GM21529 (cell line): ENCODE measurements around the gene KCNT1.

Experiments
- ATAC-seq: cut with Tn5 transposase; IDR thresholded peaks from one replicate; pipeline ENCODE4 v1.9.1; 2021; ENCODE audit not compliant: unreplicated experiment

KCNT1 gene

GRCh38 chr9:135724186-135724787, 22.3 kb downstream of the KCNT1 start:
- no peak for ATAC-seq

GRCh38 chr9:135726138-135726853, 24.3 kb downstream of the KCNT1 start:
- no peak for ATAC-seq

- ATAC-seq = no peak
Observed at GRCh38 chr9:135727257-135727875, 25.4 kb downstream of the KCNT1 start.

- no peak for ATAC-seq
Observed at GRCh38 chr9:135728436-135729110, 26.6 kb downstream of the KCNT1 start.

GRCh38 chr9:135729480-135729879, 27.5 kb downstream of the KCNT1 start:
- no peak for ATAC-seq

GRCh38 chr9:135731454-135731853, 29.5 kb downstream of the KCNT1 start:
- ATAC-seq = no peak

- no peak for ATAC-seq
Observed at GRCh38 chr9:135732569-135733257, 30.7 kb downstream of the KCNT1 start.

GRCh38 chr9:135734616-135735144, 32.7 kb downstream of the KCNT1 start:
- ATAC-seq = no peak

- no peak for ATAC-seq
Observed at GRCh38 chr9:135736272-135736978, 34.4 kb downstream of the KCNT1 start.

GRCh38 chr9:135736979-135737839, 35.2 kb downstream of the KCNT1 start:
- no peak for ATAC-seq

GRCh38 chr9:135737840-135738521, 36.0 kb downstream of the KCNT1 start:
- no peak for ATAC-seq

GRCh38 chr9:135739271-135740220, 37.6 kb downstream of the KCNT1 start:
- ATAC-seq = no peak

- ATAC-seq = no peak
Observed at GRCh38 chr9:135741276-135742219, 39.6 kb downstream of the KCNT1 start.

- no peak for ATAC-seq
Observed at GRCh38 chr9:135743021-135743420, 41.0 kb downstream of the KCNT1 start.

- no peak for ATAC-seq
Observed at GRCh38 chr9:135743546-135744332, 41.8 kb downstream of the KCNT1 start.
